ENCODE measurements around the gene DPH7.
"Not testable (repeated sequence)": the region's sequence is repeated elsewhere in the genome, so short reads cannot be mapped to it uniquely, and the experiment has no call there.

DNA sequence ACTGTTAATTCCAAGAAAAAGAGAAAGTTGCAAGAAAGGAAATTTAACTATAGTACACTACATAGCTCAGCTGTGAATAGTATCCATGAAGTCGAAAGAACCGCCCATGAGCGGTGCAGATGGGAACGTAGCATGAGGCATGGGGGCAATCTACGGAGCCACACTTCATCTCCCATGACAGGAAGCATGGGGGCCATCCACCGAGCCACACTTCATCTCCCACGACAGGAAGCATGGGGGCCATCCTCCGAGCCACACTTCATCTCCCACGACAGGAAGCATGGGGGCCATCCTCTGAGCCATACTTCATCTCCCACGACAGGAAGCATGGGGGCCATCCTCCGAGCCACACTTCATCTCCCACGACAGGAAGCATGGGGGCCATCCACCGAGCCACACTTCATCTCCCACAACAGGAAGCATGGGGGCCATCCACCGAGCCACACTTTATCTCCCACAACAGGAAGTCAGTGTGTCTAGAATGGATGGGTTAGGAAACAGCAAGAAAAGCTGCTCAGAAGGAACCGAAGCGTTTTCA is 42.1 kb downstream of the DPH7 start:
- TF ChIP-seq, protein P1, sequence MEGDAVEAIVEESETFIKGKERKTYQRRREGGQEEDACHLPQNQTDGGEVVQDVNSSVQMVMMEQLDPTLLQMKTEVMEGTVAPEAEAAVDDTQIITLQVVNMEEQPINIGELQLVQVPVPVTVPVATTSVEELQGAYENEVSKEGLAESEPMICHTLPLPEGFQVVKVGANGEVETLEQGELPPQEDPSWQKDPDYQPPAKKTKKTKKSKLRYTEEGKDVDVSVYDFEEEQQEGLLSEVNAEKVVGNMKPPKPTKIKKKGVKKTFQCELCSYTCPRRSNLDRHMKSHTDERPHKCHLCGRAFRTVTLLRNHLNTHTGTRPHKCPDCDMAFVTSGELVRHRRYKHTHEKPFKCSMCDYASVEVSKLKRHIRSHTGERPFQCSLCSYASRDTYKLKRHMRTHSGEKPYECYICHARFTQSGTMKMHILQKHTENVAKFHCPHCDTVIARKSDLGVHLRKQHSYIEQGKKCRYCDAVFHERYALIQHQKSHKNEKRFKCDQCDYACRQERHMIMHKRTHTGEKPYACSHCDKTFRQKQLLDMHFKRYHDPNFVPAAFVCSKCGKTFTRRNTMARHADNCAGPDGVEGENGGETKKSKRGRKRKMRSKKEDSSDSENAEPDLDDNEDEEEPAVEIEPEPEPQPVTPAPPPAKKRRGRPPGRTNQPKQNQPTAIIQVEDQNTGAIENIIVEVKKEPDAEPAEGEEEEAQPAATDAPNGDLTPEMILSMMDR (IDR thresholded peaks at IDR 0.05): not testable (repeated sequence)
- not testable (repeated sequence) for TF ChIP-seq EZH2 (IDR thresholded peaks at IDR 0.05)
